GM11168 (cell line): ENCODE measurements around the gene TIAM2.

ENCODE experiments used
- in situ Hi-C: fragments of 300-500 bp; cut with MboI; formaldehyde crosslinking; loops from one replicate; pipeline ENCODE4 v1.12.0; 2022; ENCODE audit warnings: low sequenced_read_pairs; ENCODE audit not compliant: unreplicated experiment

Gene TIAM2

GRCh38 chr6:155021680-155022079 is 26.6 kb downstream of the TIAM2 start:
- in situ Hi-C loops = no loop called here

GRCh38 chr6:155022721-155023120 is 27.6 kb downstream of the TIAM2 start:
- in situ Hi-C loops = no loop called here

- in situ Hi-C loops = no loop called here
Observed at GRCh38 chr6:155023717-155024116, 28.6 kb downstream of the TIAM2 start.

GRCh38 chr6:155024391-155025027 is 29.4 kb downstream of the TIAM2 start:
- in situ Hi-C loops = no loop called here

GRCh38 chr6:155026022-155026705 is 31.0 kb downstream of the TIAM2 start:
- in situ Hi-C loops = no loop called here

- in situ Hi-C loops = no loop called here
Observed at GRCh38 chr6:155026706-155027045, 31.6 kb downstream of the TIAM2 start.

- in situ Hi-C loops = no loop called here
Observed at GRCh38 chr6:155030148-155030720, 35.1 kb downstream of the TIAM2 start.

GRCh38 chr6:155031091-155031490 is 36.0 kb downstream of the TIAM2 start:
- in situ Hi-C loops = no loop called here

- in situ Hi-C loops = no loop called here
Observed at GRCh38 chr6:155033021-155033791, 38.1 kb downstream of the TIAM2 start.

GRCh38 chr6:155036907-155037306 is 41.8 kb downstream of the TIAM2 start:
- in situ Hi-C loops = no loop called here

- in situ Hi-C loops = no loop called here
Observed at GRCh38 chr6:155038104-155038503, 43.0 kb downstream of the TIAM2 start.

- in situ Hi-C loops = no loop called here
Observed at GRCh38 chr6:155038527-155038926, 43.4 kb downstream of the TIAM2 start.

- in situ Hi-C loops = no loop called here
Observed at GRCh38 chr6:155039618-155040017, 44.5 kb downstream of the TIAM2 start.

- in situ Hi-C loops = no loop called here
Observed at GRCh38 chr6:155040154-155040553, 45.0 kb downstream of the TIAM2 start.

GRCh38 chr6:155040901-155041650 is 46.0 kb downstream of the TIAM2 start:
- in situ Hi-C loops = no loop called here

- in situ Hi-C loops = no loop called here
Observed at GRCh38 chr6:155041741-155042279, 46.7 kb downstream of the TIAM2 start.

GRCh38 chr6:155042983-155043382 is 47.9 kb downstream of the TIAM2 start:
- in situ Hi-C loops = no loop called here

GRCh38 chr6:155045561-155046404 is 50.7 kb downstream of the TIAM2 start:
- in situ Hi-C loops = no loop called here

GRCh38 chr6:155047523-155047922 is 52.4 kb downstream of the TIAM2 start:
- in situ Hi-C loops = no loop called here
